GDM1 (cell line): ENCODE measurements around the gene GFPT2.

Experiments used
- DNase-seq: peaks from one replicate; lab custom pipeline; 2025; lab: John Stamatoyannopoulos, UW

GFPT2 gene

GRCh38 chr5:180350711-180351465 lies 2.2 kb downstream of the GFPT2 start:
- no peak for DNase-seq

- no peak for DNase-seq
Observed at GRCh38 chr5:180350296-180350695, 2.8 kb downstream of the GFPT2 start.

GRCh38 chr5:180349391-180349790 lies 3.7 kb downstream of the GFPT2 start:
- DNase-seq, result no peak

- no peak for DNase-seq
Observed at GRCh38 chr5:180348336-180348735, 4.8 kb downstream of the GFPT2 start.

GRCh38 chr5:180347702-180348101 lies 5.4 kb downstream of the GFPT2 start:
- DNase-seq, result no peak

- DNase-seq, result no peak
Observed at GRCh38 chr5:180346358-180346757, 6.8 kb downstream of the GFPT2 start.

GRCh38 chr5:180345781-180346180 lies 7.4 kb downstream of the GFPT2 start:
- no peak for DNase-seq

- DNase-seq, result no peak
Observed at GRCh38 chr5:180345186-180345585, 8.0 kb downstream of the GFPT2 start.

GRCh38 chr5:180344696-180344999 lies 8.5 kb downstream of the GFPT2 start:
- no peak for DNase-seq

- DNase-seq, result no peak
Observed at GRCh38 chr5:180343831-180344695, 9.1 kb downstream of the GFPT2 start.

GRCh38 chr5:180343110-180343830 lies 9.9 kb downstream of the GFPT2 start:
- no peak for DNase-seq

- no peak for DNase-seq
Observed at GRCh38 chr5:180341595-180341994, 11.5 kb downstream of the GFPT2 start.

GRCh38 chr5:180340856-180341255 lies 12.3 kb downstream of the GFPT2 start:
- DNase-seq, result no peak

- DNase-seq, result no peak
Observed at GRCh38 chr5:180339583-180340183, 13.5 kb downstream of the GFPT2 start.

GRCh38 chr5:180338001-180338707 lies 15.0 kb downstream of the GFPT2 start:
- no peak for DNase-seq

- no peak for DNase-seq
Observed at GRCh38 chr5:180336234-180337020, 16.7 kb downstream of the GFPT2 start.

- no peak for DNase-seq
Observed at GRCh38 chr5:180335614-180336233, 17.4 kb downstream of the GFPT2 start.

GRCh38 chr5:180334751-180335613 lies 18.2 kb downstream of the GFPT2 start:
- no peak for DNase-seq

GRCh38 chr5:180334176-180334575 lies 19.0 kb downstream of the GFPT2 start:
- no peak for DNase-seq
